GM18499 (cell line): ENCODE results near the gene ZBTB46.
"Not testable (repeated sequence)": the region's sequence is repeated elsewhere in the genome, so short reads cannot be mapped to it uniquely, and the experiment has no call there.

Experiments used
- ATAC-seq: cut with Tn5 transposase; IDR thresholded peaks from one replicate; pipeline ENCODE4 v1.9.1; 2021; ENCODE audit warnings: moderate number of reproducible peaks; ENCODE audit not compliant: insufficient read depth, unreplicated experiment

ZBTB46 gene, protein sequence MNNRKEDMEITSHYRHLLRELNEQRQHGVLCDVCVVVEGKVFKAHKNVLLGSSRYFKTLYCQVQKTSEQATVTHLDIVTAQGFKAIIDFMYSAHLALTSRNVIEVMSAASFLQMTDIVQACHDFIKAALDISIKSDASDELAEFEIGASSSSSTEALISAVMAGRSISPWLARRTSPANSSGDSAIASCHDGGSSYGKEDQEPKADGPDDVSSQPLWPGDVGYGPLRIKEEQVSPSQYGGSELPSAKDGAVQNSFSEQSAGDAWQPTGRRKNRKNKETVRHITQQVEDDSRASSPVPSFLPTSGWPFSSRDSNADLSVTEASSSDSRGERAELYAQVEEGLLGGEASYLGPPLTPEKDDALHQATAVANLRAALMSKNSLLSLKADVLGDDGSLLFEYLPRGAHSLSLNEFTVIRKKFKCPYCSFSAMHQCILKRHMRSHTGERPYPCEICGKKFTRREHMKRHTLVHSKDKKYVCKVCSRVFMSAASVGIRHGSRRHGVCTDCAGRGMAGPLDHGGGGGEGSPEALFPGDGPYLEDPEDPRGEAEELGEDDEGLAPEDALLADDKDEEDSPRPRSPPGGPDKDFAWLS

DNA sequence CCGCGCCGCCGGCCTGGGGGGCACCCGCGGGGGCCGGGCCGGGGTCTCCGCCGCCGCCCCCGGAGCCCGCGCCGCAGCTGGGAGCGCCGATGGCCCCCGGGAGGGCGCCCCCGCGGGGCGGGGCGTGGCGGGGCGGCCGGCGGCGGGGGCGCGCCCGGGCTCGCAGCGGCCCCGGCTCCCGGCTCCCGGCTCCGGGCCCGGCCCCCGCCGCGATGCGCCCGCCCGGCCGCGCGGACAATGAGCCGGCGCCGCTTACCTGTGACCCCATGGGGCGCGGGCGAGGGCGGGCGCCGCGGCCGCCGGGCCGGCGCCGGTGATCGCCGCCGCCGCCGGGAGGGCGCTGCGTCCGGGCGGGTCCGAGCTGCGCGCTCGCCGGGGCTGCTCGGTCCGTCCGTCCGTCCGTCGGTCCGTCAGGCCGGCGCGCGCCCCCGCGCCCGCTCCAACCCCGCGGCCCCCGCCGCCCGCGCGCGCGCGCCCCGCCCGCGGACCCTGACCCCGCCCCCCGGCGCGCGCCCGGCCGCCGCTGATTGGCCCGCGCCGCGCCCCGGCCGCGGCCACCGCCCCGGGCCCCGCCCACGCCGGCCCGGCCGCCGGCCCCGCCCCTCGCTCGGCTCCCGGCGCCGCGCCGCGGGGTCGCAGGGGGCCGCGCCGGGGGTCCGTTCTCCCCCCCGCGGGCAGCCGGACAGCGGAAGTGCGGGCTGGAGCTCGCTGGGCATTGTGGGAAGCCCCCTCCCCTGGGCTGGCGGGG is at the start of gene ZBTB46:
Gene ZBTB46, minus strand, starts transcription at position 424 of the 748 bp plus-strand sequence. CDS start 40,507 bp downstream, outside the sequence.
- no peak for ATAC-seq

DNA sequence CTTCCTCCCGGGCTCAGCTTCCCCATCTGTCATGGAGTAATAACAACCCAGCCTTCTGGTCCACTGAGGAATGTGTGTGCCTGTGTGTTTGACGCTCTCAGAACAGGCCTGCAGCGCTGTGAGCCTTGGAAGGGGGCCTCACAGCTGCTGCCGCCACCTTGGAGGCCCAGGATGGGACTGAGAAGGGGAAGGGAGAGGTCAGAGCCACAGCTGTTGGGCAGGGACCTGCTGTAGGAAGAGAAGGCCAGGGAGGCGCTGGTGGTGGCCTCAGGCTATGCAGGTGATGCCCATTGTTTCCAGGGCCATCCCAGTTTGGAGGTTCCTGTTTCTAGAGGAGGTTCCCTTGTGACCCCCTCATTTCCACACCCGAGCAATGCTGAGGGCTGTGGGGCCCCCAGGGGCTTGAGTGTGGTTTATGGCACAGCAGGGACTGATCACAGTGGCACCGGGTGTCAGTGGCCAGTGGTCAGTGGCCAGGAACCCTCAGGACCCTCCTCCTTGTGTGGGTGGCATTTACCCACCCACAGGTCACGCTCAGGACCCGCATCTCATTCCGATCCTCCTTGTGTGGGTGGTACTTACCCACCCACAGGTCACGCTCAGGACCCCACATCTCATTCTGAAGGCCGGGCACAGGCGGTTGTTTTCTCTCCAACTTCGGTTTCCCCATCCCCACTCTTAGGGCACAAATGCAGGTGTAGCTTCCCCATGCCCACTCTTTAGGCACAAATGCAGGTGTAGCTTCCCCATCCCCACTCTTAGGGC is 48.0 kb upstream of the ZBTB46 start:
- ATAC-seq: no peak

DNA sequence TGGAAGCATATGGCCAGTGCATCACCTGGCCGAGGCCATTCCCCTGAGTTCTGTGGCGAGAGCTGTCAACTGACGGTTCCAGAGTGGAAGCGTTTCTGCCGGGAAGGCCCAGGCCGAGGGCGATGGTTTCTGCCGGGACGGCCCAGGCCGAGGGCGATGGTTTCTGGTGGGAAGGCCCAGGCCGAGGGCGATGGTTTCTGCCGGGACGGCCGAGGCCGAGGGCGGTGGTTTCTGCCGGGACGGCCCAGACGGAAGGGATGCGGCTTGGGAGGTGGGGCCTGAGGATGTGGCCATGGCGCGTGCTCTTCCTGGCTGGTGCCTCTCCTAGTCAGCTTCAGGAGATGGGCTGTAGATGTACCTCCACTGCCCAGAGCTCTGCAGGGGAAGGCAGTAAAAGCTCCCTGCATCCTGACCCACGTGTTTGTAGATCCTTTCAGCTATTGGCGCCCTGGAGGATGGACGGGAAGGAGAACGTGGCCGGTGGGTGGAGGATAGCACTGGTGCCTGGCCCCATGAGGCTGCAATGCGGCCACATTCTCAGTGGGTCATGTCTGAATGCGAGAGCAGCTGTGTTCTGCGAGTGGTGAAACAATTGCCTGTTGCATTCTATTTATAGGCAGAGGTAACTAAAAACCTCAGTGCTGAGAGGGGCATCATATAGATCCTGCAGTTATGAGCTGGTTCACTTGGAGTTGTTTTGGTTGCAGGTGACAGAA is 46.8 kb upstream of the ZBTB46 start:
- ATAC-seq: no peak

DNA sequence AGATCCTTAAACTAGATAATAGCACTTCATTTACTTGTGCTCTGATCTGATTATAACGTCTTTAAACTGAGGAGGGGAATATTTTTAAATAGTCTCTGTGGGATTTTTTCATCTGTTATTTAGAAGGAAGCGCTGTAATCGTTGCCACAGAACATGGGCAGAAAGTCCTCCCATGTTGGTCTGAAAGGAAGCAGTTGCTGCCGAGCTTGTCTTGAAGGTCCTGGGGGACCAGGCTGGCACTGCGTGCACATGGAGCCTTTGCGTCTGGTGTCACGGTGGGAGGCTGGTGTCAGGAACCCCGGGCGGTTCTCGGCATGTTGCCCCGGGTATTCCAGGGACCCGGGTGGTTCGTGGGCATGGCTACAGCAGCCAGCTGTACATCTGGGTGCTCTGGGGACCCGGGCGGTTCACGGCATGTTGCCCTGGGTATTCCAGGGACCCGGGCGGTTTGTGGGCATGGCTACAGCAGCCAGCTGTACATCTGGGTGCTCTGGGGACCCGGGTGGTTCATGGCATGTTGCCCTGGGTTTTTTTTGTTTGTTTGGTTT is 45.5 kb upstream of the ZBTB46 start:
- ATAC-seq: no peak

DNA sequence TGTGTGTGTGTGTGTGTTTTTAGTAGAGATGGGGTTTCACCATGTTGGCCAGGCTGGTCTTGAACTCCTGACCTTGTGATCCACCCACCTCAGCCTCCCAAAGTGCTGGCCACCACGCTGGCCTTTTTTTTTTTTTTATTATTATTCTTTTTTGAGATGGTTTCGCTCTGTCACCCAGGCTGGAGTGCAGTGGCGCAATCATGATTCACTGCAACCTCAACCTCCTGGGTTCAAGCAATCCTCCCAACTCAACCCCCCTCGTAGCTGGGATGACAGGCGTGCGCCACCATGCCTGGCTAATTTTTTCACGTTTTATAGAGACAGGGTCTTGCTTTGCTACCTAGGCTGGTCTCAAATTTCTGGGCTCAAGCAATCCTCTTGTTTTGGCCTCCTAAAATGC is 43.2 kb upstream of the ZBTB46 start:
- not testable (repeated sequence) for ATAC-seq

DNA sequence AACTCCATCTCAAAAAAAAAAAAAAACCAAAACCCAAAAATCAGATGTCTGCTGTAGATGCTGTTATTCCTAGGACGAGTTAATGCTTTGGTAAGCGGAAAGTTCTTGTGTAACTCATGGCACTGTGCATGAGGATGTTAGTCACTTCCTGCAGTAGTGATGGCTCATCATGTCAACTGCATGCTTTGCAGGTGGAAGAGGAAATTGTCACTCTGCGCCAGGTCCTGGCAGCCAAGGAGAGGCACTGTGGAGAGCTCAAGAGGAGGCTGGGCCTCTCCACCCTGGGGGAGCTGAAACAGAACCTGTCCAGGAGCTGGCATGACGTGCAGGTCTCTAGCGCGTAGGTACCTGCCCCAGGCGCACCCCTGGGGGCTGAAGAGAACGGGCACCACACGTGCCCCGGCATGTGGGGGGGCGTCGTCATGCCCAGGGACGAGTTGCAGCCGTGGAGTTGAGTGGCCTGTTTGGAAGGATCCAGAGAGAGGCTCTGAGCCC is 42.5 kb upstream of the ZBTB46 start:
- no peak for ATAC-seq

DNA sequence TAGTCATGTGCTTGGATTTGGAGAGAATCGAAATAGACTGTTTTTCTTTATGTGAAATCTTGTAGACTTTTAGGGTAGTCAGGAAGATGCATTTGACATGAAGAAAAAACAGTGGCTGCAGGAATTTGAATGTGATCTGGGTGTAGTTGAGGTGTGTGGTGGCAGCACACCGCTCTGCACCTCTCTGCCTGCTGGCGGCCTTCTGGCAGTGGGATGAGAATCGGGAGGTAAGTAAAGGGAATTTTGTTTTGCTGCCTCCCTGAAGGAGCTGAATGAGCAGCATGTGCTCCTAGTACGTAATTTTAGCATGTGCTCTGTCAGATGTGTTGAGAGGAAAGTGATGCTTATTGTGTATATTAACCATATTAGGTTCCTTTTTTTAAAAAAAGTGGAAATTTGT is 37.2 kb upstream of the ZBTB46 start:
- ATAC-seq: no peak

DNA sequence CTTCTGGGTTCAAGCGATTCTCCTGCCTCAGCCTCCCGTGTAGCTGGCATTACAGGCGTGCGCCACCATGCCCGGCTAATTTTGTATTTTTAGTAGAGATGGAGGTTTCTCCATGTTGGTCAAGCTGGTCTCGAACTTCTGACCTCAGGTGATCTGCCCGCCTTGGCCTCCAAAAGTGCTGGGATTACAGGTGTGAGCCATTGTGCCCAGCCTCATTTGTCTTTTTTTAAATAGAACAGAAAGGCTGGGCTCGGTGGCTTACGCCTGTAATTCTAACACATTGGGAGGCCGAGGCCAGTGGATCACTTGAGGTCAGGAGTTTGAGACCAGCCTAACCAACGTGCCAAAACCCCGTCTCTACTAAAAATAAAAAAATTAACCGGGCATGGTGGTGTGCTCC is 36.0 kb upstream of the ZBTB46 start:
- not testable (repeated sequence) for ATAC-seq

DNA sequence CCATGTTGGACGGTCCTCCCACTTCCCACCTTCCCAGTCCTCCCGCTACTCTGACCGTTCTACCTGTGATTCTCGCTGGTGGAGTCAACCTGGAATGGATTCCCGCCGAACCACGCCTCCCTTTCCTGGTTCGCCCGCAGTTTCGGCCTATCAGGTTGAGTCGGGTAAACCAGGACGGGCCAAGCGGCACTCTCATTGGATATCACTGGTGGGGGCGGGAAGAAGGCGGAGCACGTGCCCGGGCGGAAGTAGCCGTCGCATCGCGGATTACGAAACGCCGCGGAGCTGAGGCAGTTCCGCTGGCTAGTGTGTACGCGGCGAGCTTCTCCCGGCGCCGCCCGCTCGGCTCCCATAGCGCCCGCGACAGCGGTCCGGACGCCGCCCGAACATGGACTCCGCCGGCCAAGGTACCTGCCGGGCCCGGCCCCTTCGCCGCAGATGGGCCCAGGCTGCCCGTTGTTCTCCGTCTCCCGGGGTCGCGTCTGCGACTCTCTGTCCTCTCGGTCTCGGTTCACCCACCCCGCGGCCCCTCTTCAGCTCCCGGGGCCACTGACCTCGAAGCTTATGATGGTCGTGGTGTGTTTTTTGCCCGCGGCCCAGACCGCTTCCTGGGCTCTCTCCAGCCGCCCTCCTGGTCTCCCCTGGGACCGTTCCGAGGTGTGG is 34.0 kb upstream of the ZBTB46 start, which contains the start of gene TPD52L2:
Gene TPD52L2, plus strand, starts transcription at position 293 of the 663 bp plus-strand sequence. Its CDS starts 96 bp downstream, at position 389.
- peak; percentile 54 for ATAC-seq

DNA sequence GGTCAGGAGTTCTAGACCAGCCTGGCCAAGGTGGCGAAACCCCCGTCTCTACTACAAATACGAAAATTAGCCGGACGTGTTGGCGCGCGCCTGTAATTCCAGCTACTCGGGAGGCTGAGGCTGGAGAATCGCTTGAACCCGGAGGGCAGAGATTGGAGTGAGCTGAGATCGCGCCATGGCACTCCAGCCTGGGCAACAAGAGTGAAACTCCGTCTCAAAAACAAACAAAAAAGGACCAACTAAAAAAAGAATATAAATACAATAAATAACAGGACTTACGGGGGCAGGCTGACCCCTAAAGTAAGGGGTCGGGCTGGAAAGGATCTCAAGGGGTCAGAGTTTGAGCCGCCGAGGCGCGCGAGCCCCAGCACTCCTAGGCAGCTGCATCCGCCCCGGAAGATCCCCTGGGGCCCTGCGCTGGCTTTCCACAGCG is 33.5 kb upstream of the ZBTB46 start:
- ATAC-seq: no peak

DNA sequence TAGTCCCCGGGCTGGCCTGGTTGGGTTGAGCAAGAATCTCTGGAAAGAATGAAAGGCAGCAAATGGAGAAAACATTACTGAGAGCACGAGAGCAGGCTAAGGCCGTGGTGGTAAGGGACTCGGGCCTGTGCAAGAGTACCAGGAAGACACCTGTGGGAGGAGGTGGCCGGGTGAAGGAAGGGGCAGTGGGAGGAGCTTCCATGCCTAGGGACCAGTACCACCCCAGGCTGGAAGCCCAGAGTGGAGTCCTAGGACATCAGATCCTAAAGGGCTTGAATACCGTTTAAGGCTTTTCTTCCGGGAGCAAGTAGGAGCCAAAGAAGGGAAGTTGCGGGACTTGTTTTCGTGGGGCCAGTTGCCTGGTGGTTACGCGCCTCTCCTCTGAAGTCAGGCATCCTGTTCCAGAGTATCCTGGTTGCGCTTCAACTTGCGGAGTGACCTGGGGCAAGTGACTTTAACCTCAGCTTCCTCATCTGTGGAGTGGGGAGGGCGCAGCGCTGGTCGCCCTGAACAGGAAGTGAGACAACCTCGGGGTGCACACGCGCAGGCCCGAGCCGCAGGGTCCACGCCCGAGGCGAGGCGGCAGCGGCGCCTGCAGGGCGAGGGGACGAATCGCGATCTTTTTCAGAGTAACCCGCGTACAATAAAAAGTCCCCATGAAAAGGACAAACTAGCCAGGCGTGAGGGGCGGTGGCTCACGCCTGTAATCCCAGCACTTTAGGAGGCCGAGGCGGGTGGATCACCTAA is 32.9 kb upstream of the ZBTB46 start:
- peak; percentile 41 for ATAC-seq

DNA sequence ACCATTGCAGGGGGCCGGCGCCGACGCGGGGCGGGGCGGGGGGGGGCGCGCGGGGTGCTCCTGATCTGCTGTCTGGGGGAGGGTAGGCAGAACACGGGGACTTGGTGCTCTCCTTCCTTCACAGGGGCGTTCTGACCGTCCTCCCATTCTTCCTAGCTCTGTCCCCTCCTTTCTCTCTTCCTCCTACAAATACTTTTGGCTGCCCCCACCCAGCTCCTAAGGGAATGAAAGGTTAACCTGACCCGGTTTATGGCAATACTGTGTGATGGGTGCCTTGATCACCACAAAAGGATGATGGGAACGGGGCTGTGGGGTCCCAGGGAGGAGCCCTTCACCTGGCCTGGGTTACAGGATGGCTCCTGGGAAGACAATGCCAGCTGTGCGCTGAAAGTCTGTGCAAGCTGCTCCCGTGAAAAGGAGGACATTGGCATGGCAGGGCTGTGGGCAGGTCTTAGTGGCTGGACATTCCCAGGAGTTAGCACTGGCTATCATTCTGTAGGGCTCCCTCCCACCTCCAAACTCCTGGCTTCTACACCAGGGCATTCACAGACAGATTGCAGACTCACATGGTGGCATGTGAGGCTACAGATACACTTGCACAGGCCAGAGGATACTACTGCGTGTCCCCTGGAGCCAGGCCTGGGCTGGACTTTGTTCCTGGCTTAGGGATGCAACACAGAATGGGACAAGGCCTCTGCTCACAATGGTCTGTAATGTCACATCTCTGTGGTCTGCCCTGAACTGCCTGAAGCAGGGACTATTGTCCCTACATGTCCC is 32.1 kb upstream of the ZBTB46 start:
- ATAC-seq: no peak

DNA sequence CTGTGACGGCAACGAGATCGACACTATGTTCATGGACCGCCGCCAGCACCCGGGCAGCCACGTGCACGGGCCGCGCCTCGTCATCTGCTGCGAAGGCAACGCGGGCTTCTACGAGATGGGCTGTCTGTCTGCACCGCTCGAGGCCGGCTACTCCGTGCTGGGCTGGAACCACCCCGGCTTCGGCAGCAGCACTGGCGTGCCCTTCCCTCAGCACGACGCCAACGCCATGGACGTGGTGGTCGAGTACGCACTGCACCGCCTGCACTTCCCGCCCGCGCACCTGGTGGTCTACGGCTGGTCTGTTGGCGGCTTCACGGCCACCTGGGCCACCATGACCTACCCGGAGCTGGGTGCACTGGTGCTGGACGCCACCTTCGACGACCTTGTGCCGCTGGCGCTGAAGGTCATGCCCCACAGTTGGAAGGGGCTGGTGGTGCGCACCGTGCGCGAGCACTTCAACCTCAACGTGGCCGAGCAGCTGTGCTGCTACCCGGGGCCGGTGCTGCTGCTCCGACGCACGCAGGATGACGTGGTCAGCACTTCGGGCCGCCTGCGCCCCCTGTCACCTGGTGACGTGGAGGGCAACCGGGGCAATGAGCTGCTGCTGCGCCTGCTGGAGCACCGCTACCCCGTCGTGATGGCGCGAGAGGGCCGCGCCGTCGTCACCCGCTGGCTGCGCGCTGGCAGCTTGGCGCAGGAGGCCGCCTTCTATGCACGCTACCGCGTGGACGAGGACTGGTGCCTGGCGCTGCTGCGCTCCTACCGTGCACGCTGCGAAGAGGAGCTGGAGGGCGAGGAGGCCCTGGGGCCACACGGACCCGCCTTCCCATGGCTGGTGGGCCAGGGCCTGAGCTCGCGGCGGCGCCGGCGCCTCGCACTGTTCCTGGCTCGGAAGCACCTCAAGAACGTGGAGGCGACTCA is 31.2 kb upstream of the ZBTB46 start:
- ATAC-seq: no peak

DNA sequence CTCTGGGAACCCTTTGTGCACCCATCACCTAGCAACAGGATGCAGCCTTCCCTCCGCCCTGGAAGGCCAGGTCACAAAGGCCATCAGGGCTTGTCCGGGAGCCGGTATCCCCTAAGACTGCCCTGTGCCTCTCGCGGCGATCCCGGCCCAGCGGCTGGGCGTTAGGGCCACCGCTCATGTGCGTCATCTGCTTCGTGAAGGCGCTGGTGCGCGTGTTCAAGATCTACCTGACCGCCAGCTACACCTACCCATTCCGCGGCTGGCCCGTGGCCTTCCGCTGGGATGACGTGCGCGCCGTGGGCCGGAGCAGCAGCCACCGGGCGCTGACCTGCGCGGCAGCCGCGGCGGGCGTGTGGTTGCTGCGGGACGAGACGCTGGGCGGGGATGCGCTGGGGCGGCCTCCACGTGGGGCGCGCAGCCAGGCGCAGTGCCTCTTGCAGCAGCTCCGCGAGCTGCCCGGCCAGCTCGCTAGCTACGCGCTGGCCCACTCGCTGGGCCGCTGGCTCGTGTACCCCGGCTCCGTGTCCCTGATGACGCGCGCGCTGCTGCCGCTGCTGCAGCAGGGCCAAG is 30.4 kb upstream of the ZBTB46 start, which contains the start of gene ABHD16B:
Gene ABHD16B, plus strand, starts transcription at position 134 of the 570 bp plus-strand sequence. Its CDS starts 43 bp downstream, at position 177.
- ATAC-seq: no peak

DNA sequence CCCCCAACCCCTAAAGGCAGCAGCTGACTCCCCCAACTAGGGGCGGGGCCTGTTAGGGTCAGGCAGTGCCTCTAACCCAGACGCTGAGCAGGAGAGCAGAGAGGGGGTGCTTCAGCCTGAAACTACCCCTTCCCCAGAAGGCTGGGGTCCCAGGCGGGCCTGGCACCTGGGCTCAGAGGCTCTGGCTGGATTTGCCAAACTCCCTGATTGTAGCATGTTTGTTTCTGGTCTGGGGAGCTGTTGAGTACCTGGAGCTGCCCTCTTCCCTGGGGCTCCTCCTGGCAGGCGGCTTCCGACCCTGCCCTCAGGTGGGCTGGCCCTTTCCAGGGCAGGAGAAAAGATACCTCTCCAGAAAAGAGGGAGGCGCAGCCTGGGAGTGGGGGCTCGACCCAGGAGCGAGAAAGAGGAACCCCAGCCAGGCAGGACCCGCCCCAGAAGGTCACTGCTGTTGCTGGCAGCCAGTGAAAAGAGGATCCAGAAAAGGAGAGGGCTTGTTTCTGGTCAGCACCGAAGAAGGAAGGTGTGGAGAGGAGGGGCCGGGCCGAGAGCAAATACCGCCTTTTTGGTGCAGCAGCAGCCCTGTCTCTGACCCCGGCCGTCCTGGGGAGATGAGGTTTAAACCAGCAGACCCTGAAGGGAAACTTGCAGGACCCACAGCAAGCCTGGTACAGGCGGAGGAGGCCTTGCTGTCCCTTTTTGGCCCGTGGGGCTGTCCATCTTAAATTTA is 29.4 kb upstream of the ZBTB46 start:
- no peak for ATAC-seq
